ENCODE results near the gene GNB1L.
"Not testable (repeated sequence)": the region's sequence is repeated elsewhere in the genome, so short reads cannot be mapped to it uniquely, and the experiment has no call there.

GNB1L gene

GRCh38 chr22:19844377-19845053, 10.2 kb downstream of the GNB1L start:
- no peak for DNase-seq (ENCODE audit: low read depth in 2 of 2, low spot score in 1 of 2)

- no peak for DNase-seq (ENCODE audit: low read depth in 2 of 2, low spot score in 1 of 2)
Observed at GRCh38 chr22:19843857-19844376, 10.8 kb downstream of the GNB1L start.

GRCh38 chr22:19843107-19843856, 11.4 kb downstream of the GNB1L start:
- DNase-seq (ENCODE audit: low read depth in 2 of 2, low spot score in 1 of 2), result no peak

GRCh38 chr22:19842393-19843106, 12.1 kb downstream of the GNB1L start:
- no peak for DNase-seq (ENCODE audit: low read depth in 2 of 2, low spot score in 1 of 2)

GRCh38 chr22:19841641-19842392, 12.9 kb downstream of the GNB1L start:
- DNase-seq (ENCODE audit: low read depth in 2 of 2, low spot score in 1 of 2), result no peak

GRCh38 chr22:19840955-19841640, 13.6 kb downstream of the GNB1L start:
- DNase-seq (ENCODE audit: low read depth in 2 of 2, low spot score in 1 of 2), result no peak

GRCh38 chr22:19840059-19840458, 14.6 kb downstream of the GNB1L start:
- no peak for DNase-seq (ENCODE audit: low read depth in 2 of 2, low spot score in 1 of 2)

GRCh38 chr22:19837915-19838314, 16.8 kb downstream of the GNB1L start:
- DNase-seq (ENCODE audit: low read depth in 2 of 2, low spot score in 1 of 2), result no peak

GRCh38 chr22:19836512-19836911, 18.2 kb downstream of the GNB1L start:
- DNase-seq (ENCODE audit: low read depth in 2 of 2, low spot score in 1 of 2), result no peak

GRCh38 chr22:19834599-19834998, 20.1 kb downstream of the GNB1L start:
- DNase-seq (ENCODE audit: low read depth in 2 of 2, low spot score in 1 of 2), result no peak

- DNase-seq (ENCODE audit: low read depth in 2 of 2, low spot score in 1 of 2), result not testable (repeated sequence)
Observed at GRCh38 chr22:19833327-19833726, 21.3 kb downstream of the GNB1L start.

- DNase-seq (ENCODE audit: low read depth in 2 of 2, low spot score in 1 of 2), result no peak
Observed at GRCh38 chr22:19832476-19833108, 22.1 kb downstream of the GNB1L start.

- DNase-seq (ENCODE audit: low read depth in 2 of 2, low spot score in 1 of 2), result not testable (repeated sequence)
Observed at GRCh38 chr22:19831979-19832378, 22.7 kb downstream of the GNB1L start.

GRCh38 chr22:19831016-19831415, 23.7 kb downstream of the GNB1L start:
- no peak for DNase-seq (ENCODE audit: low read depth in 2 of 2, low spot score in 1 of 2)

GRCh38 chr22:19828035-19828401, 26.7 kb downstream of the GNB1L start:
- no peak for DNase-seq (ENCODE audit: low read depth in 2 of 2, low spot score in 1 of 2)

GRCh38 chr22:19827341-19828034, 27.2 kb downstream of the GNB1L start:
- DNase-seq (ENCODE audit: low read depth in 2 of 2, low spot score in 1 of 2), result no peak

GRCh38 chr22:19826619-19826950, 28.1 kb downstream of the GNB1L start:
- no peak for DNase-seq (ENCODE audit: low read depth in 2 of 2, low spot score in 1 of 2)

GRCh38 chr22:19825904-19826618, 28.6 kb downstream of the GNB1L start:
- DNase-seq (ENCODE audit: low read depth in 2 of 2, low spot score in 1 of 2), result no peak

GRCh38 chr22:19824926-19825339, 29.7 kb downstream of the GNB1L start:
- DNase-seq (ENCODE audit: low read depth in 2 of 2, low spot score in 1 of 2), result no peak

Measured in stimulated activated CD8-positive, alpha-beta memory T cell treated with anti-CD3 and anti-CD28 coated beads, Interleukin-4, amount 100 ng/mL, for 4 hours (primary cell).